ENCODE results near the gene FTSJ1.
"Not testable (repeated sequence)": the region's sequence is repeated elsewhere in the genome, so short reads cannot be mapped to it uniquely, and the experiment has no call there.

Gene FTSJ1

DNA sequence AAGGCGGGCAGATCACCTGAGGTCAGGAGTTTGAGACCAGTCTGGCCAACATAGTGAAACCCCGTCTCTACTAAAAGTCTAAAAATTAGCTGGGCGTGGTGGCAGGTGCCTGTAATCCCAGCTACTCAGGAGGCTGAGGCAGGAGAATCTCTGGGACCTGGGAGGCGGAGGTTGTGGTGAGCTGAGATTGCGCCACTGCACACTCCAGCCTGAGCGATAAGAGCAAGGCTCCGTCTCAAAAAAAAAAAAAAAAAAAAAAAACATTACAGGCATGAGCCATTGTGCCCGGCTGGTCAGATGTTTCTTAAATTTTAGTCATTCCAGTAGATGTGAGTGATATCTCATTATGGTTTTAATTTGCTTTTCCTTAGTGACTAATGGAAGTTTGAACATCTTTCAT is 49.9 kb downstream of the FTSJ1 start:
- DNase-seq (ENCODE audit: low spot score) = not testable (repeated sequence)

- DNase-seq (ENCODE audit: low spot score) = peak; percentile 6
Measured at GRCh38 chrX:48530736-48531135, 54.7 kb downstream of the FTSJ1 start.

GRCh38 chrX:48531358-48531959 is 55.5 kb downstream of the FTSJ1 start:
- peak; percentile 52 for DNase-seq (ENCODE audit: low spot score)

DNA sequence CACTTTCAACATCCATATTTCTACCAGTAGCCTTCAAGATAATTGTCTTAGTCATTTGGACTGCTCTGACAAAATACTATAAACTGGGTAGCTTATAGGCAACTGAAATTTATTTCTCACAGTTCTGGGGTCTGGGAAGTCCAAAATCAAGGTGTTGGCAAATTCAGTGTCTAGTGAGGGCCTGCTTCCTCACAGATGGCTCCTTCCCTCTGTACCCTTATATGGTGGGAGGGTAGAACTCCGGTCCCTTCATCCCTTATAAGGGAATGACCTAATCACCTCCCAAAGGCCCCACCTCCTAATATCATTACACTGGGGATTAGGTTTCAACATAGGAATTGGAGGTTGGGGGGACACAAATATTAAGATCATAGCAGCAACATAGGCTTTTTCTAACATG is 56.2 kb downstream of the FTSJ1 start:
- DNase-seq (ENCODE audit: low spot score) = no peak

DNA sequence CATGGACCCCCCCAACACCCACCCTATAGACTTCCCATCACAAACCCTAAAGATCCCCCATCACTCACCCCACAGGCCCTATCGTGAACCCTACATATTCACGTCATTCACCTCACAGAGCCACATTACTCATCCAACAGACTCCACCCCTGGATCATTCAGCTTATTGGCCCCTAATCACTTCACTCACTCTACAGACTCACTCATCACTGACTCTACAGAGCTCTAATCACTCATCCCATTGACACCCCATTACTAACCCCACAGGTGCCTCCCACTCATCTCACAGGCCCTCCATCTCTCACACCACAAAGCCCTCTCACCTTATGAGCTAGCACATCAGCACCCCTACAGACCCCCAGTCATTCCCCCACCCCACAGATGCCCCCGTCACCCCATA is 57.2 kb downstream of the FTSJ1 start:
- no peak for DNase-seq (ENCODE audit: low spot score)
